Hepatocyte (in vitro differentiated cells): ENCODE measurements around the gene CCDC60. TPM values are rescaled to one million over a fixed set of nuclear protein-coding genes. Genes with fewer than 3 reads are reported as not detected.

ENCODE experiments used
- DNase-seq: peaks from one replicate; pipeline ENCODE4 v3.0.0-alpha.2; 2016; ENCODE audit warnings: low spot score
- H2AFZ ChIP-seq: fragments of 200-600 bp; sonication (generic); 2 replicates; pipeline ENCODE4 v1.6.0; 2016; ENCODE audit warnings: antibody characterized with exemption, mild to moderate bottlenecking
- H3K27ac ChIP-seq: fragments of 200-600 bp; sonication (generic); 2 replicates; pipeline ENCODE4 v1.5.1; 2016; ENCODE audit warnings: mild to moderate bottlenecking
- H3K27me3 ChIP-seq: fragments of 200-600 bp; sonication (generic); 2 replicates; pipeline ENCODE4 v1.6.1; 2016
- H3K36me3 ChIP-seq: fragments of 200-600 bp; sonication (generic); replicated peaks from 2 replicates; pipeline ENCODE4 v1.5.1; 2016; ENCODE audit warnings: low read depth; ENCODE audit not compliant: insufficient read depth
- H3K4me1 ChIP-seq: fragments of 200-600 bp; sonication (generic); 2 replicates; pipeline ENCODE4 v1.5.1; 2016; ENCODE audit warnings: mild to moderate bottlenecking, moderate library complexity; ENCODE audit not compliant: insufficient read depth
- H3K4me2 ChIP-seq: fragments of 200-600 bp; sonication (generic); 2 replicates; pipeline ENCODE4 v1.6.0; 2016
- H3K4me3 ChIP-seq: fragments of 200-600 bp; sonication (generic); 2 replicates; pipeline ENCODE4 v1.5.1; 2016; ENCODE audit warnings: mild to moderate bottlenecking
- H3K79me2 ChIP-seq: fragments of 200-600 bp; sonication (generic); 2 replicates; pipeline ENCODE4 v1.6.0; 2017; ENCODE audit warnings: mild to moderate bottlenecking
- H3K9me2 ChIP-seq: fragments of 200-600 bp; sonication (generic); replicated peaks from 2 replicates; pipeline ENCODE4 v1.6.0; 2017; ENCODE audit warnings: mild to moderate bottlenecking; ENCODE audit not compliant: insufficient read depth
- H3K9me3 ChIP-seq: fragments of 200-600 bp; sonication (generic); 2 replicates; pipeline ENCODE4 v1.5.1; 2016; ENCODE audit warnings: low read depth, mild to moderate bottlenecking
- H4K20me1 ChIP-seq: fragments of 200-600 bp; sonication (generic); 2 replicates; pipeline ENCODE4 v1.6.0; 2016; ENCODE audit warnings: mild to moderate bottlenecking; ENCODE audit not compliant: insufficient read depth, poor library complexity, severe bottlenecking
- EZH2 ChIP-seq: fragments of 200-600 bp; sonication (generic); IDR thresholded peaks from 2 replicates; pipeline ENCODE4 v1.6.1; 2016; ENCODE audit warnings: antibody characterized with exemption, mild to moderate bottlenecking, borderline replicate concordance
- EZH2phosphoT487 ChIP-seq: fragments of 200-600 bp; sonication (generic); IDR thresholded peaks from one replicate; pipeline ENCODE4 v1.6.1; 2018; ENCODE audit warnings: antibody characterized with exemption, mild to moderate bottlenecking, low read depth, moderate library complexity; ENCODE audit not compliant: unreplicated experiment, severe bottlenecking
- WGBS: methylation state at CpG from one replicate; pipeline ENCODE4 v1.1.6; 2016; ENCODE audit warnings: low lambda C conversion rate; ENCODE audit errors: missing lambda C conversion rate; 5-methylcytosine and 5-hydroxymethylcytosine counted together
- polyA plus RNA-seq: library from polyadenylated mRNA; unstranded; fragments of >200 nt; fragmentation: Nextera tagmentation; extraction: Ambion mirVana; gene quantifications from 2 replicates; pipeline ENCODE4 v1.2.1, GENCODE V29; 2016
- total RNA-seq: library from RNA; depleted of rRNA; stranded (reverse); fragments of >200 nt; gene quantifications from 2 replicates; pipeline ENCODE4 v1.2.3, GENCODE V29; 2014
- TF ChIP-seq, protein P1 (sequence below): fragments of 200-600 bp; sonication (generic); IDR thresholded peaks from 2 replicates; pipeline ENCODE4 v1.5.1; 2016; ENCODE audit warnings: antibody characterized with exemption, mild to moderate bottlenecking; ENCODE audit not compliant: poor library complexity

CCDC60 gene
- total and polyA plus RNA-seq, 2 experiments from 2014 or later, result 0.47 TPM; not detected in 1

DNA sequence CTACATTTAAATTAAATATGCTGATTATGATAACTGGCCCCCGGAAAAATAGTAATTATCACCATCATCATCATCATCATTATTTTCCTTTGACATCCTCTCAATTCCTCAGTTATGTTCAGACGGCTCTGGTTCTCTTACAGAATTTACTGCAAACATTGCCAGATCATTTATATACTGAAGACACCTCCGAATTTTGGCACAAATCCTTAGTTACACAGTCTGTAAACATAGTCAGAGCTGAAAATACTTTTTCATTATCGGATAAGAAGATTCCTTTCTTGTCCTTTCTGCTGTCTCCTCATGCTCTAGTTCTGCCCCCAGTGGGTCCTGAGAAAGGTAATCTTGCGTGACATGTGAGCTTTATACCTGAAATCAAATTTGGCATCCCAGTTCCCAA is 40.3 kb upstream of the CCDC60 start:
- H3K79me2 ChIP-seq, result no peaks in the 10 kb centered on the region
- H3K4me2 ChIP-seq, result no peak overlapping the region
- 67% methylated on average over 5 of the region's 5 CpGs for WGBS
- DNase-seq, result no peak
- no peak overlapping the region for H2AFZ ChIP-seq
- peaks cover 4% of the 10 kb centered on the region for H3K27me3 ChIP-seq
- H3K4me3 ChIP-seq, result no peak overlapping the region
- TF ChIP-seq, protein P1, sequence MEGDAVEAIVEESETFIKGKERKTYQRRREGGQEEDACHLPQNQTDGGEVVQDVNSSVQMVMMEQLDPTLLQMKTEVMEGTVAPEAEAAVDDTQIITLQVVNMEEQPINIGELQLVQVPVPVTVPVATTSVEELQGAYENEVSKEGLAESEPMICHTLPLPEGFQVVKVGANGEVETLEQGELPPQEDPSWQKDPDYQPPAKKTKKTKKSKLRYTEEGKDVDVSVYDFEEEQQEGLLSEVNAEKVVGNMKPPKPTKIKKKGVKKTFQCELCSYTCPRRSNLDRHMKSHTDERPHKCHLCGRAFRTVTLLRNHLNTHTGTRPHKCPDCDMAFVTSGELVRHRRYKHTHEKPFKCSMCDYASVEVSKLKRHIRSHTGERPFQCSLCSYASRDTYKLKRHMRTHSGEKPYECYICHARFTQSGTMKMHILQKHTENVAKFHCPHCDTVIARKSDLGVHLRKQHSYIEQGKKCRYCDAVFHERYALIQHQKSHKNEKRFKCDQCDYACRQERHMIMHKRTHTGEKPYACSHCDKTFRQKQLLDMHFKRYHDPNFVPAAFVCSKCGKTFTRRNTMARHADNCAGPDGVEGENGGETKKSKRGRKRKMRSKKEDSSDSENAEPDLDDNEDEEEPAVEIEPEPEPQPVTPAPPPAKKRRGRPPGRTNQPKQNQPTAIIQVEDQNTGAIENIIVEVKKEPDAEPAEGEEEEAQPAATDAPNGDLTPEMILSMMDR, result no peak
- TF ChIP-seq EZH2phosphoT487, result no peak
- TF ChIP-seq EZH2, result no peak
- no peaks in the 10 kb centered on the region for H3K9me2 ChIP-seq
- no peak overlapping the region for H3K27ac ChIP-seq
- no peaks in the 10 kb centered on the region for H3K4me1 ChIP-seq
- H4K20me1 ChIP-seq, result no peaks in the 10 kb centered on the region
- no peaks in the 10 kb centered on the region for H3K36me3 ChIP-seq
- H3K9me3 ChIP-seq, result no peaks in the 10 kb centered on the region

DNA sequence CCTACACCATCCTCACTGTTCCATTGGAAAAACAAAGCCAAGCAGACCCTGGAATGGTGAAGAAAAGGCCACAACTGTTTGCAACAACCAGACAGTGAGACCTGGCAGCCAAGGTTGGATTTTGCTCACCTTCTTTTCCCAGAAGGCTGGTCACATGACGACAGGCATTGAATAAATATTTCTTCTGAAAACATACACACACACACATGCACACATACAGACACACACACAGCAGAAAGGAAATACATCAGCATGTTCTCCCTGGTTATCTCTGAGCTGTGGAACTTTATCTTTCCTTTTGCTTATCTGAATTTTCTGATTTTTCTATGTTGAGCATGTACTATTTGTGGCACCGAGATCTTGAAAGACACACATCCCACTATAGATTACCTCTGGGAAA is 38.0 kb upstream of the CCDC60 start:
- no peak overlapping the region for H3K4me2 ChIP-seq
- DNase-seq, result peak; percentile 61
- TF ChIP-seq, protein P1, result no peak
- TF ChIP-seq EZH2phosphoT487 (no peak), EZH2 (no peak)

DNA sequence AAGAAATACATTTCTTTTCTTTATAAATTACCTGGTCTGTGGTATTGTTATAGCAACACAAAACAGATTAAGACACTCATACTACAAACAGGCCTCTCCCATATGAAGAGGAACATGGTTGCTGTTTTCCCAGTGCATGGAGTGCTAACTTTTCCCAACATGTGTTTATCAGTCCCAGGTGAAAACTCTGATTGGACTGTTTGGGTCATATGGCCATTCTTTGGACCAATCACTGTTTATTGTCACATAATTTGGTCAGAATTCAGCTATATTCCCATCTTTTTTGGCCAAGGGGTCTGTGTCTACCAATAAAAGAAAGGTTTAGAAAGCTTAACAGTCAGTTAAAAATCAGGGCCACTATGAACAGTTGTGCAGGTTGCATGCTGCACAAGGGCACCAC is 35.4 kb upstream of the CCDC60 start:
- no peak for DNase-seq
- H3K4me2 ChIP-seq, result no peak overlapping the region

More for the DNA sequence above, 38.0 kb upstream of the CCDC60 start:
- Histone ChIP-seq H3K9me3 (no peaks in the 10 kb centered on the region), H4K20me1 (no peaks in the 10 kb centered on the region), H3K27me3 (peaks cover 4% of the 10 kb centered on the region), H3K36me3 (no peaks in the 10 kb centered on the region), H3K27ac (no peak overlapping the region), H3K9me2 (no peaks in the 10 kb centered on the region), H2AFZ (no peak overlapping the region), H3K4me1 (no peaks in the 10 kb centered on the region), H3K79me2 (no peaks in the 10 kb centered on the region), H3K4me3 (no peak overlapping the region)
- 43% methylated on average over 2 of the region's 2 CpGs for WGBS

More for the DNA sequence above, 35.4 kb upstream of the CCDC60 start:
- Histone ChIP-seq H3K4me3 (no peak overlapping the region), H2AFZ (no peak overlapping the region), H3K4me1 (no peaks in the 10 kb centered on the region), H3K79me2 (no peaks in the 10 kb centered on the region), H3K27me3 (peaks cover 4% of the 10 kb centered on the region), H3K27ac (no peak overlapping the region), H4K20me1 (no peaks in the 10 kb centered on the region), H3K9me3 (no peaks in the 10 kb centered on the region), H3K36me3 (no peaks in the 10 kb centered on the region), H3K9me2 (no peaks in the 10 kb centered on the region)
- TF ChIP-seq, protein P1, result no peak
- TF ChIP-seq EZH2 (no peak), EZH2phosphoT487 (no peak)
